ENCODE data around the gene ELOA.

Gene ELOA

DNA sequence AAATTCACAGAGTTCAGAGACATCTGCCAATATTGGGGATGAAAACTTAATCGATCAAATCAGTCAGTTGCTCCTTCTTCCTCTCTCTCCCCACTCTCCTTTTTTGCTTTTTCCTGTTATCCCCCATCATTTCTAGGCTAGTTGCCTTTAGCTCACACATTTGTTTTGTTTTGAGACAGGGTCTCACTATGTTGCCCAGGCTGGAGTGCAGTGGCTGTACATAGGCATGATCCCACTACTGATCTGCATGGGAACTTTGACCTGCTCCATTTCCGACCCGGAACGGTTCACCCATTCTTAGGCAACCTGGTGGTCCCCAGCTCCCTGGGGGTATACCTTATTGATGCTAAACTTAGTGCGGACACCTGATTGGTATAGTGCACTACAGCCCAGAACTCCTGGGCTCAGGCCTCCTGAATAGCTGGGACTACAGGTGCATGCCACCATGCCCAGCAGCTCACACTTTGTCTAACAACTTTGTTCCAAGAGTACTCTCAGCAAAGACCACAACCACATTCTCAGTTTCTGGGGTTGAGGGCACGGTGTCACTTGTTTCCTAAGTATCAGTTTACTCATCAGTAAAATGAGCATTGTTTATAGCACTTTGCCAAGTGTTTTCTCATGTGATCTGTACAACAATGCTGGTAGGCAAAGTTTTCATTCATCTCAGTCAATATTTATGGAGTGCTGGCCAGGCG, 6.7 kb upstream of the ELOA start:
- H3K4me3 ChIP-seq (ENCODE audit: low read depth, low read length), result no peak overlapping the region
- in situ Hi-C loops (cut with HindIII; ENCODE audit: low sequenced_read_pairs), result no loop called here
- TF ChIP-seq, protein P1, sequence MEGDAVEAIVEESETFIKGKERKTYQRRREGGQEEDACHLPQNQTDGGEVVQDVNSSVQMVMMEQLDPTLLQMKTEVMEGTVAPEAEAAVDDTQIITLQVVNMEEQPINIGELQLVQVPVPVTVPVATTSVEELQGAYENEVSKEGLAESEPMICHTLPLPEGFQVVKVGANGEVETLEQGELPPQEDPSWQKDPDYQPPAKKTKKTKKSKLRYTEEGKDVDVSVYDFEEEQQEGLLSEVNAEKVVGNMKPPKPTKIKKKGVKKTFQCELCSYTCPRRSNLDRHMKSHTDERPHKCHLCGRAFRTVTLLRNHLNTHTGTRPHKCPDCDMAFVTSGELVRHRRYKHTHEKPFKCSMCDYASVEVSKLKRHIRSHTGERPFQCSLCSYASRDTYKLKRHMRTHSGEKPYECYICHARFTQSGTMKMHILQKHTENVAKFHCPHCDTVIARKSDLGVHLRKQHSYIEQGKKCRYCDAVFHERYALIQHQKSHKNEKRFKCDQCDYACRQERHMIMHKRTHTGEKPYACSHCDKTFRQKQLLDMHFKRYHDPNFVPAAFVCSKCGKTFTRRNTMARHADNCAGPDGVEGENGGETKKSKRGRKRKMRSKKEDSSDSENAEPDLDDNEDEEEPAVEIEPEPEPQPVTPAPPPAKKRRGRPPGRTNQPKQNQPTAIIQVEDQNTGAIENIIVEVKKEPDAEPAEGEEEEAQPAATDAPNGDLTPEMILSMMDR (IDR thresholded peaks at IDR 0.05; ENCODE audit: low read depth, low read length), result no peak
- DNase-seq (ENCODE audit: low read depth, low spot score), result no peak

DNA sequence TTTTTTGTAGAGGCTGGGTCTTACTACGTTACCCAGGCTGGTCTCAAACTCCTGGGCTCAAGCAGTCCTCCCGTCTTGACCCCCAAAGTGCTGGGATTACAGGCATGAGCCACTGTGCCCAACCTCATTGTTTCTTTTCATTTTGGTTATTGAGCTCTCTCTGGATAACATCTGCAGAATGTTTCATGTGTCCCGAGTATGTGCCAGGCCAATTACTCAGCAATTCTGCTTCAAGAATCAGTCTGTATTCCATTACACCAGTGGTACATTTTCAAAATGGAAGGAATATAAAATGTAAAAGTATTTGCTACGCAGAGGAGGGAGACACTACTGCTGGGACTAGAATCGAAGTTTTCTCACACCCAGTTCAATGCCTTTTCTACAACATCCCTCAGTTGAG, 1.7 kb upstream of the ELOA start:
- in situ Hi-C loops (cut with HindIII; ENCODE audit: low sequenced_read_pairs), result no loop called here
- TF ChIP-seq, protein P1 (IDR thresholded peaks at IDR 0.05; ENCODE audit: low read depth, low read length), result no peak
- H3K4me3 ChIP-seq (ENCODE audit: low read depth, low read length), result no peak overlapping the region
- no peak for DNase-seq (ENCODE audit: low read depth, low spot score)

DNA sequence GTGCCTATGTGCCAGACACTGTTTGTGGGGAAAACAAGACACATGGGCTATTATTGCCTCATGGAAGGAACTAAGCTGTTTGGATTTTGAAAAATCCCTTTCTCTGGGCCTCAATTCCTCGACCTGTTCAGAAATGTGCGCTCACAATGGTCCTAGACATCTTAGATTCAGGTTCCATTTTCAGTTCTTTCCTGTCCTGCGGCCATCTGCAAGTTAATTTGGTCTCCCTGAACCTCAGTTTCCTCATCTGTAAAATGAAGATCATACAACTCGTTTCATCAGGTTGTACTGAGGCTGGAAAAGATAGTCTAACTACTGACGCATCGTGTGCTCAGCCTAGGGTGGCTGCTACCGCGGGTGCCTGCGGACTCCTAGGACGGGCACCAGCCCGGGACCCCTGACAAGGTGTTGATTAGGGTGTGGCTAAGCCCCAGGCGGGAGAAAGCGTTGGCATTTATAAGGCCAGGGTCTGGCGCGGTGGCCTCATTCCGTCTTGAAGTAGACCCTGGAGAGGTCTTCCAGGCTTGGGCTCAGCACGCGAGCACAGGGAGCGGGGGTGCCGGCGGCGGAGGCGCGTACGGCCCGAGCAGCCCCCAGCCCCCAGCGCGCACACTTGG, 493 bp upstream of the ELOA start:
- in situ Hi-C loops (cut with HindIII; ENCODE audit: low sequenced_read_pairs), result no loop called here

DNA sequence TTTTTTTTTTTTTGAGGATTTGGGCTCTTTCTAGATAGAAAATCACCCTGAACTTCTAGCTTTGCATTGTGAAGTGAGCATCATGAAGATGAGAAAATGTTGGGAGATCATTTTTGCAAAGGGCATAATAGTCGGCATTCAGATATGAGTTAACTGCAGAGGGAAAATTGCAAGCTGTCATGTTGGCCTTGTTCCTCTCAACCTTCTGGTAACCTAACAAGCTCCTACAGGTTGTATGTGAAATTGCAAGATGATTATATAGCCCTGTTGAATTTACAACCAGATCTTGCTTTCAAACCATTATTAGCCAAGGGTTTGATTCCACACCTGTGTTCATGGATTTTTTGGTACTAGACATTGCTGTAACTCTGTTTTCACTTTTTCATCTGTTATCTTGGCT, 2.2 kb downstream of the ELOA start:
- no peak overlapping the region for H3K4me3 ChIP-seq (ENCODE audit: low read depth, low read length)
- peak; percentile 18 for DNase-seq (ENCODE audit: low read depth, low spot score)
- TF ChIP-seq, protein P1 (IDR thresholded peaks at IDR 0.05; ENCODE audit: low read depth, low read length), result peak; percentile 42
- in situ Hi-C loops (cut with HindIII; ENCODE audit: low sequenced_read_pairs), result no loop called here

More for the DNA sequence above, 493 bp upstream of the ELOA start:
- peak overlapping the region; percentile 60 for H3K4me3 ChIP-seq (ENCODE audit: low read depth, low read length)
- no peak for DNase-seq (ENCODE audit: low read depth, low spot score)
- TF ChIP-seq, protein P1 (IDR thresholded peaks at IDR 0.05; ENCODE audit: low read depth, low read length), result no peak

DNA sequence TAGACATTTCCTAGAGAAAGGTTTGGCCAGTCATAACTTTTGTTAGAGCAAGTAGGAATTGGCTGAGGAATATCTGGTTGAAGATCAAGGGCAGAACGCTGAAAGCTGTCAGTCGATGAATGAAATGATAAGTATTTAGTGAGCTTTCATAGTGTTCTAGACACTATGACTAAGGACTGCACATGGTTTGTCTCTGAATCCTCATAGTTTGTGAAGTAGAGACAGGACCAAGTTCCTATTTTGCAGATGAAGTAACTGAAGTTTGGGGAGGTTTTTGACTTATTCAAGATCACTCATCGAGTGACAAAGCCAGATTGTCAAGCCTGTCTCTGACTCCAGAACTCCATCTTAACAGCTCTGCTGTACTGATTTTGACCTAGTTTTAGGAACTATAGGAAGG, 4.7 kb downstream of the ELOA start:
- H3K4me3 ChIP-seq (ENCODE audit: low read depth, low read length), result no peak overlapping the region
- in situ Hi-C loops (cut with HindIII; ENCODE audit: low sequenced_read_pairs), result no loop called here
- TF ChIP-seq, protein P1 (IDR thresholded peaks at IDR 0.05; ENCODE audit: low read depth, low read length), result no peak
- DNase-seq (ENCODE audit: low read depth, low spot score), result no peak

DNA sequence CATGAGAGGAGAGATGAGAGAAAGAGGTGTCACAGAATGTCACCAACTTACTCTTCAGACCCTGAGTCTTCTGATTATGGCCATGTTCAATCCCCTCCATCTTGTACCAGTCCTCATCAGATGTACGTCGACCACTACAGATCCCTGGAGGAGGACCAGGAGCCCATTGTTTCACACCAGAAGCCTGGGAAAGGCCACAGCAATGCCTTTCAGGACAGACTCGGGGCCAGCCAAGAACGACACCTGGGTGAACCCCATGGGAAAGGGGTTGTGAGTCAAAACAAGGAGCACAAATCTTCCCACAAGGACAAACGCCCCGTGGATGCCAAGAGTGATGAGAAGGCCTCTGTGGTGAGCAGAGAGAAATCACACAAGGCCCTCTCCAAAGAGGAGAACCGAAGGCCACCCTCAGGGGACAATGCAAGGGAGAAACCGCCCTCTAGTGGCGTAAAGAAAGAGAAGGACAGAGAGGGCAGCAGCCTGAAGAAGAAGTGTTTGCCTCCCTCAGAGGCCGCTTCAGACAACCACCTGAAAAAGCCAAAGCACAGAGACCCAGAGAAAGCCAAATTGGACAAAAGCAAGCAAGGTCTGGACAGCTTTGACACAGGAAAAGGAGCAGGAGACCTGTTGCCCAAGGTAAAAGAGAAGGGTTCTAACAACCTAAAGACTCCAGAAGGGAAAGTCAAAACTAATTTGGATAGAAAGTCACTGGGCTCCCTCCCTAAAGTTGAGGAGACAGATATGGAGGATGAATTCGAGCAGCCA, 8.0 kb downstream of the ELOA start:
- no peak overlapping the region for H3K4me3 ChIP-seq (ENCODE audit: low read depth, low read length)
- in situ Hi-C loops (cut with HindIII; ENCODE audit: low sequenced_read_pairs), result no loop called here
- DNase-seq (ENCODE audit: low read depth, low spot score), result peak; percentile 34
- TF ChIP-seq, protein P1 (IDR thresholded peaks at IDR 0.05; ENCODE audit: low read depth, low read length), result peak; percentile 81
